SKM-1 (cell line): ENCODE data around the gene DAGLB.
A peak's percentile ranks its signal among the peaks of the same experiment; 100 is the strongest.

ENCODE experiments used
- DNase-seq: peaks from one replicate; lab custom pipeline; 2025; ENCODE audit not compliant: unreplicated experiment; lab: John Stamatoyannopoulos, UW

DAGLB gene, protein sequence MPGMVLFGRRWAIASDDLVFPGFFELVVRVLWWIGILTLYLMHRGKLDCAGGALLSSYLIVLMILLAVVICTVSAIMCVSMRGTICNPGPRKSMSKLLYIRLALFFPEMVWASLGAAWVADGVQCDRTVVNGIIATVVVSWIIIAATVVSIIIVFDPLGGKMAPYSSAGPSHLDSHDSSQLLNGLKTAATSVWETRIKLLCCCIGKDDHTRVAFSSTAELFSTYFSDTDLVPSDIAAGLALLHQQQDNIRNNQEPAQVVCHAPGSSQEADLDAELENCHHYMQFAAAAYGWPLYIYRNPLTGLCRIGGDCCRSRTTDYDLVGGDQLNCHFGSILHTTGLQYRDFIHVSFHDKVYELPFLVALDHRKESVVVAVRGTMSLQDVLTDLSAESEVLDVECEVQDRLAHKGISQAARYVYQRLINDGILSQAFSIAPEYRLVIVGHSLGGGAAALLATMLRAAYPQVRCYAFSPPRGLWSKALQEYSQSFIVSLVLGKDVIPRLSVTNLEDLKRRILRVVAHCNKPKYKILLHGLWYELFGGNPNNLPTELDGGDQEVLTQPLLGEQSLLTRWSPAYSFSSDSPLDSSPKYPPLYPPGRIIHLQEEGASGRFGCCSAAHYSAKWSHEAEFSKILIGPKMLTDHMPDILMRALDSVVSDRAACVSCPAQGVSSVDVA

GRCh38 chr7:6447581-6448199, at the start of gene DAGLB:
Gene DAGLB (minus strand): TSS chr7:6447954. CDS start chr7:6447842, 112 bp downstream.
- peak; percentile 85 for DNase-seq

DNA sequence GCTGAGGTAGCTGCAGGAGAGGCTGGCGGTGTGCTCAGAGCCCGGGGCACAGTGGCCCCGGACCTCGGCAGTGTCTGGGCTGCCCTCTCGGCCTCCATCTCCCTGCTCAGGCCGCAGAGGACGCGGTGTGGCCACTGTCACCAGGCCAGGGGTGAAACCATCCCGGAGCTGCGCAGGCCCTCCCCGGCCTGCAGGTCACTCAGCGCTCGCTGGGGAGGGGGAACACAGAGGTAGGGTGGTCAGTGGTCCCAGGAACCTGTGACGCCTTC, 49.8 kb upstream of the DAGLB start:
- DNase-seq, result no peak

DNA sequence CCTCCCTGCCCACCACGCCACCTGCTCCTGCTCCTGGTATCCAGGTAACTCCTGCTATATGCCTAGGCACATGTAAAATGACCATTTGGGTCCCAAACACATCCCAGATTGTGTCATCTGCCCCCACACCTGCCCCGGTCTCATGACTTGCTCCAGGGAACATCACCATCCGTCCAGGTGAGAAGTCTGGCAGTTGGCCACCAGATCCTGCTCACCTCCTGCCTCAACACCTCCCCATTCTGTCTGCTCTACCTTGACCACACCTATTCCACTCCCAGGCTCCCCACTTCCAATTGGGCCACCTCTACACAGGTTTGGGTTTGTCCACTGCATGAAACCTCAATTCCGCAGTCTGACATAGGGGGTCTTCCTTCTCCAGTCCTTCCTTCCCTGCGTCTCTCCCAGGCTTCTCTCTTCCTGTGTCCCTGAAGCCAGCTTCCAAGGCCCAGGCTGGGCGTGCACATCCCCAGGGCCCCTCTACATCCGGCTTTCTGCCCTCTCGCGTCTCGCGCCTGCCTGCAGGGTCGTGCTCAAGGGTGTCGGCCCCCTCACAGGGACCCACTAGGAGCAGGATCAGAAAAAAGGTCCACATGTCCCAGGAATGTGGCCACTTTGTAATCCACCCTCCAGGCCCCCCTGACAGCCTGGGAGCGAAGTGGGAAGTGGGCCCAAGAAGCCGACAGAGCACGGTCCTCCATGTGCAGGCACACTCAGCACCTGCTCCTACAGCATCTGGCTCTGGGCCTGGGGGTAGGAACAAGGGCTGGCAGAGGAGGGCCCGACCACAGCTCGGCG, 49.3 kb upstream of the DAGLB start:
- DNase-seq, result no peak

- no peak for DNase-seq
Observed at GRCh38 chr7:6495597-6496262, 48.0 kb upstream of the DAGLB start.

DNA sequence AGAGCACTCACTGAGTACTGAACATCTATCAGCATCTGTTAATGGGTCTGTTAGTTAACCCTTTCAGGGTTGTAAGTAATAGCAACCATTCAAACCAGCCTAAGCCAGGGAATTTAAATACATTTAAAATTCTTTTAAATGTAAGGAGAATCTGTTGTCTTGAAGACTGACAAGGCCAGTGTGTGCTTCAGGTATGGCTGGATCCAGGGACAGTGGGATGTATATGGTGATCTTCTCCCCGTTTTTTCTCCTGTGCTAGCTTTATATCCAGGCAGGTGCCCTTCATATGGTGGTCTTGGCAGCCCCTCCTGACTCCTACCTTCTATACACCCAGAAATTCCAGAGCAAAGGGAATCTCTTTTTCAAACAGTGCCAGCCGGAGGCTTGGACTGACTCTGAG, 46.6 kb upstream of the DAGLB start:
- no peak for DNase-seq

GRCh38 chr7:6491194-6491593, 43.4 kb upstream of the DAGLB start:
- DNase-seq, result no peak

GRCh38 chr7:6489612-6490011, 41.9 kb upstream of the DAGLB start:
- no peak for DNase-seq

GRCh38 chr7:6487184-6487545, 39.4 kb upstream of the DAGLB start:
- DNase-seq, result no peak

DNA sequence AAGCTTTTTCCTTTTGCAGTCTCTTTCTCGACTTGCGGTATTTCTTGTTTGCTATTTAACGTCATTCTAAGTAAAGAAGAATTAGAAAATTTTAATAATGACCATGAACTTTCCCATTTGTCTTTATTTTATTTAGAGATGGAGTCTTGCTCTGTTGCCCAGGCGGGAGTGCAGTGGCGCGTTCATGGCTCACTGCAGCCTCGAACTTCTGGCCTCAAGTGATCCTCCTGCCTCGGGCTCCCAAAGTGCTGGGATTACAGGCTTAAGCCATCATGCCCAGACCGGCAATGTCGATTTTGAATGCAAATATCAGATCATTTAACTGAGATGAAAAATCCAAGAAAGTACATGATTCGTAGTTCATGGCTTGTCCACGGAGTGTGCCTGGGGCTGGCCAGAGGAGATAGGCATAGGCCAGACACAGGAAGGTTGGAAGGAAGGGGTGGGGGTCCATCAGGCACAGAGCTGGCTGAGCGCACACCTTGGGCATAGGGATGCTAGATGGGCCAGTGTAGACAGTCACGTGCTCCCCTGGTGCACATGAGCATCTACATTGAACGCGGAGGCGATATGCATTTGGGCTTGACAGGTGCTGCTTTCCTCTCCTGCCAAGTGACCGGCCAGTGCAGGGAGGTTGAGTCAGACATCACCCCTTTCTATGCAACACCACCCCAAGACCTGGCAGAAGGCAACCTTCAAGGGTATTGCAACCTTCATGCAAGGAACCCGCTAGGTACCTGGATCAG, 38.9 kb upstream of the DAGLB start:
- DNase-seq, result no peak

DNA sequence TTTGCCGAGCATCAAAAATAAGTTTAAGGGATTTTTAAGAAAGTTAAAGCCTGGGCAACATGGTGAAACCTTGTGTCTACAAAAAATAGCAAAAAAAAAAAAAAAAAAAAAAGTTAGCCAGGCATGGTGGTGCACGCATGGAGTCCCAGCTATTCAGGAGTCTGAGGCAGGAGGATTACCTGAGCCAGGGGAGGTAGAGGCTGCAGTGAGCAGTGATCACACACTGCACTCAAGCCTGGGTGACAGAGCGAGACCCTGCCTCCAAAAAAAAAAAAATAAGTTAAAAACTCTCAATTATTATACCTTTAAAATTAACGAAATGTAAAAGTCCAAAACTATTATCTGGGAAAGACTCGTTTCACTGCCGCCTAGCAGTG, 35.0 kb upstream of the DAGLB start:
- DNase-seq, result no peak

GRCh38 chr7:6482307-6482706, 34.6 kb upstream of the DAGLB start:
- DNase-seq, result no peak

DNA sequence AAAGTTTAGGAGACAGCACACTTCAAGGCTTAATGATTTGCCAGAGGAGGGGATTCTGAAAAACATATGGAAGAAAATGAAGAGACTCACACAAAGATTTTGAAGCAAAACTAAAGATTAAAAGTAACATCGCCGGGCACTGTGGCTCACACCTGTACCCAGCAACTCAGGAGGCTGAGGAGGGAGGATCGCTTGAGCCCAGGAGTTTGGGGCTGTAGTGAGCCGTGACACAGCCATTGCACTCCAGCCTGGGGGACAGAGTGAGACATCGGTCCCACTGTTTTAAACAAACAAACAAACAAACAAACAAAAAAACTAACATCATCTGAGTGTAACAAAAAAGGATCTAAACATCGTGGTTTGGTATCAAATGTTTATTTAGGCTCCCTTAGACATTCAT, 33.7 kb upstream of the DAGLB start:
- DNase-seq, result no peak

- DNase-seq, result no peak
Observed at GRCh38 chr7:6480323-6480660, 32.5 kb upstream of the DAGLB start.

DNA sequence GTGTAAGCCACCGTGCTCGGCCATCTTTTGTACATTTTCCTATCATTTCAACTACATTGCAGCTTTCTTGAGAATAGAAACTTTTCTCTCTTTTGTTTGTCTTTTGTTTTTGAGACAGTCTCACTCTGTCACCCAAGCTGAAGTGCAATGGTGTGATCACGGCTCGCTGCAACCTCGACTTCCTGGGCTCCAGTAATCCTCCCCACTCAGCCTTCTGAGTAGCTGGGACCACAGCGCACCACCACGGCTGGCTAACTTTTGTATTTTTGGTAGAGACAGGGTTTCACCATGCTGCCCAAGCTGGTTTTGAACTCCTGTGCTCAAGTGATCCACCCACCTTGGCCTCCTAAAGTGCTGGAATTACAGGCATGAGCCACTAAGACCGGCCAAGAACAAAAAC, 31.3 kb upstream of the DAGLB start:
- no peak for DNase-seq

DNA sequence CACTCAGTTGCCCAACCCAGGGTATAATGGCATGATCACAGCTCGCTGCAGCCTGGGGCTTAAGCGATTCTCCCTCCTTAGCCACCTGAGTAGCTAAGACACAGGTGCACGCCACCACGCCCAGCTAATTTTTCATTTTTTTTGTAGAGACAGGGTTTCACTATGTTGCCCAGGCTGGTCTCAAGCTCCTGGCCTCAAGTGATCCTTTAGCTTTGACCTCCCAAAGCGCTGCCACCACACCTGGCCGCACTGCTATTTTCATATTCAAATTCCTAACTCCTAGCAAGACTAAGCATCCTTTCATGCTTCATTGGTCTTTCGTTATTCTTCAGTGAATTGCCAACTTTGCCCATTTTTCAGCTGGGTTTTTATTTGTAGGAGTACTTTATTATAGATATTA, 30.4 kb upstream of the DAGLB start:
- DNase-seq, result no peak

DNA sequence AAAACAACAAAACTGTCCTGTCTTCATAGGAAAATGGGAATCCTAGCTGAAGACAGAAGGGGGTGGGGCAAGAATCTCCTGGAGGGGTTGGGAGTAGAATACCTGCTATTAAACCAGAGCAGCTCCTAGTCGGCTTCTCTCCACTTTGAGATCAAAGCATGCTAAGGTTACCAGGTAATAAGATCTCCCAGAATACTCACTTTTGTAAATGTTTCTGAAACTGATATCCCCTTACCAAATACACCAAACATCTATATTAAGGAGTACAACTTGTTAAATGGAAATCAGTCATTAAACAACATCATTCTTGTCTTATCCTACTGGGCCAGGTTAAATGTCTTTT, 29.5 kb upstream of the DAGLB start:
- DNase-seq, result no peak

DNA sequence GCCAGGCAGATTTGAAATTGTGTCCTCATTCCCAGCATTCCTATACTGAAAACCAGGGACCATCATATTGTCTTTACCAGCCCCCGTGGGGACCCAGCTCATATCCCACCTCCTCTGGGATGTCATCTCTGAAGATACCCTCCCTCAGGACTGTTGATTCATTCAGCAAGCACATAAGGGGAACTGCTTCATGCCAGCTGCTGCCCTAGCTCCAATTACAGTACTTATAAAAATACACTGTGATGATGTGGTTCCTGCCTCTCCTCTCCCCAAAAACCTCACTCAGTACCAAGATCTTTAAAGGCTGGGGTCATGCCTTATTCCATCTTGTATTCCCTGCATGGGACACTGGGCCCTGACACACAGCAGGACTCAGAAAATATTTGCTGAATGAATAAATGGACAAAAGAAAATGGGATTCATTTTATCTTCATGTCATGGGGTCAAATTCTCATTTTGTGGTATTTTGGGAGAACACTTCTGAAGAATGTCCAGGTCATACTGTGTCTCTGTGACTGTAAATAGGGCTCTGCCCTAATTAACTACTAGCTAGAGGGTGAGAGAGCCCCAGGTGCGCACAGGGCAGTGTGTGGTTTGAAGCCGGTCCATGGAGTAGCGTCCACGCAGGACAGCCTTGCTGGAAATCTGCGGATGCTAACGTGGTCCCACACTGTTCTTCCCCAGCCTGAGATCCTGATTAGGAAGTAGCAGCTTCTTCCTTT, 29.0 kb upstream of the DAGLB start:
- no peak for DNase-seq

DNA sequence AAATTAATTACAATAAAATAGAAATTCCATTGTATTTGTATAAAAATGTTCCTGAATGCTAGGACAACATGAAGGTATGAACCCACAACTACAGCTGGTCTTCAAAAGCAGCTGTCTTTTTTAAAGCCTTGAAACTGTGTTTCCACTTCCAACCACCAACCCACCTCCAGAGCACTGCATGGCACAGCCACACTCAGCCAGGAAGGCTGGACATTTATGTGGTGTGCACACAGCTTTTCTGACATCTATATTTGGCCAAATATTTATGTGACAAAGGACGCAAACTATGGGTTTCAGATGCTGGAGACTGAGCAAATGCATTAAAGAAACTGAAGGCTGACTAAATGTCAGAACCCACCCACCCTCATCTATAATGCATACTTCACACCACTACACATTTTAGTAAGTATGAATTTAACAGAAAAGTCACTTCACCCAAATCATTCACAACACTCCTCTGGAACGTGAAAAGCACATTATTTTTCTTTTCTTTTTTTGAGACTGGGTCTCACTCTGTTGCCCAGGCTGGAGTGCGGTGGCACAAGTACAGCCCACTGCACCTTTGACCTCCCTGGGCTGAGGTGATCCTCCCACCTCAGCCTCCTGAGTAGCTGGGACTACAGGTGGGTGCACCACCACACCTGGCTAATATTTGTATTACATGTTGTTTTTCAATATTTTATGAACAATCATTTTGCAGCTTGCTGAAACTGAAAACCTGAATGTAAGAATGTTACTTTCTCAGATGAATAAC, 27.9 kb upstream of the DAGLB start:
- no peak for DNase-seq

- no peak for DNase-seq
Observed at GRCh38 chr7:6465862-6466261, 18.1 kb upstream of the DAGLB start.
